HUES6 (cell line): ENCODE data around the gene TNS3.

Source experiments
- H3K27ac ChIP-seq: 2 replicates; pipeline ENCODE4 v1.7.0; 2013; ENCODE audit warnings: low read depth, mild to moderate bottlenecking, low read length, inconsistent platforms
- H3K27me3 ChIP-seq: 2 replicates; pipeline ENCODE4 v1.6.1; 2013; ENCODE audit warnings: low read length; ENCODE audit not compliant: control insufficient read depth, insufficient read depth
- H3K36me3 ChIP-seq: 2 replicates; pipeline ENCODE4 v1.6.1; 2013; ENCODE audit warnings: low read length; ENCODE audit not compliant: control insufficient read depth, insufficient read depth
- H3K4me1 ChIP-seq: 2 replicates; pipeline ENCODE4 v1.6.1; 2013; ENCODE audit warnings: low read length; ENCODE audit not compliant: control insufficient read depth, insufficient read depth
- H3K4me3 ChIP-seq: 2 replicates; pipeline ENCODE4 v1.5.1; 2013; ENCODE audit warnings: low read depth, low read length
- H3K9ac ChIP-seq: one replicate; pipeline ENCODE4 v1.6.1; 2013; ENCODE audit warnings: mild to moderate bottlenecking, low read length
- H3K9me3 ChIP-seq: 2 replicates; pipeline ENCODE4 v1.6.1; 2013; ENCODE audit warnings: low read depth, low read length; ENCODE audit not compliant: control insufficient read depth, insufficient read depth

TNS3 gene

DNA sequence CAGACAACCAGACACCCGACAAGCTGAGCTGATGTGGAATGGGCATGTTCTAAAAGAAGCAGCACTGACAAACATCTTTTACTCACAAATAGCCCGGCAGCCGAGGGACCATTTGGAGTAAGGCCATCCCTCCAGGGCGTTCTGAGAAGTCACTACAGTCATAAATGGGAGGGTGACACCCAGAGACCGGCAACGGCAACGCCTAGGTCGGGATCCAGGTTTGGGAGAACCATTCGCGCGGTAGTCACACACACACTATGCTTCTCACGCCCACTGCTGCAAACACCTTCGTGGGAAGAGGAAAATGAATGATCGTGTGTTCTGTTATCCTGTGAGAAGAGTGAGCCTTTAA is 9.8 kb downstream of the TNS3 start:
- Histone ChIP-seq H3K36me3 (0 out of 2 replicates have a peak, but pooled peaks cover 4% of the 10 kb centered on the region), H3K27ac (peak overlapping the region; percentile 26; the same call in 1 of the 2 replicates), H3K9me3 (no peaks in the 10 kb centered on the region), H3K4me3 (no peak overlapping the region), H3K4me1 (peaks cover 56% of the 10 kb centered on the region), H3K9ac (peak overlapping the region; percentile 23), H3K27me3 (no peaks in the 10 kb centered on the region)

DNA sequence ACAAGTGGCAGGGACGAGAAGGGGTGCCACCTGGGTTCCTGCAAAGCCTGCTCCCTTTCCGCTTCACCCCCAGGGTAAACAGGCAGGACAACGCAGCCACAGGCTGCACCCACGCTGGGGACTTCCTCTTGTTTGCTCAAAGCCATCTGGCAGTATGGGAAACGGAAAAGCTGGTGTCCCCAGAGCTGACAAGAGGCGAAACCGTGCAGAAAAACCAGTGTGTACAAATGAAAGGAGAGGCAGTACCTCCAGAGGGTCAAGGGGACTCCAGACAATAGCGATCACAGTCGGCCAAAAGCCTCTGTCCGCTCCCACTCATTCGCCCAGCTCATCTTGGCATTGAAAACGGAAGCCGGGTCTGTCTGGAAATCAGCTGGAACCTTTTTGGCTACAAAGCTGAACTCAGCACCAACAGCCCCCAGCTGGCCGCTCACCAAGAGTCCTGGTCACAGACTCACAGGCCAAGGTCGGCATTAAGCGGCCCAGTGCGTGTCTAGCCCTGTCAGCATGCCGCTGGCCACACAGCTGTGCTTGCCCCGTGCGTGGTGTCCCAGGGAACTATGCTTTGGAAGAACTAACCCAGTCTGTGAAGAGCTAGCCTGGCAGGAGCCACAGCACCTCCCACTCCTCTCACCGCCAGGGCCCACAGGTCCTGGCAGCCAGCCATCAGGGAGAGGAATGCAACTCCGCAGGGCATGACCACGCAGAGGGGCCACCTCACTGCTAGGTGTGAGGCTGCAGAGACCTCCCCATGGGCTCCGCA is 10.4 kb downstream of the TNS3 start:
- H3K9ac ChIP-seq: peak overlapping the region; percentile 23
- H3K36me3 ChIP-seq: 0 out of 2 replicates have a peak, but pooled peaks cover 4% of the 10 kb centered on the region
- H3K4me1 ChIP-seq: peaks cover 54% of the 10 kb centered on the region
- peak overlapping the region; percentile 26 for H3K27ac ChIP-seq
- H3K27me3 ChIP-seq: no peaks in the 10 kb centered on the region
- no peaks in the 10 kb centered on the region for H3K9me3 ChIP-seq
- H3K4me3 ChIP-seq: no peak overlapping the region

DNA sequence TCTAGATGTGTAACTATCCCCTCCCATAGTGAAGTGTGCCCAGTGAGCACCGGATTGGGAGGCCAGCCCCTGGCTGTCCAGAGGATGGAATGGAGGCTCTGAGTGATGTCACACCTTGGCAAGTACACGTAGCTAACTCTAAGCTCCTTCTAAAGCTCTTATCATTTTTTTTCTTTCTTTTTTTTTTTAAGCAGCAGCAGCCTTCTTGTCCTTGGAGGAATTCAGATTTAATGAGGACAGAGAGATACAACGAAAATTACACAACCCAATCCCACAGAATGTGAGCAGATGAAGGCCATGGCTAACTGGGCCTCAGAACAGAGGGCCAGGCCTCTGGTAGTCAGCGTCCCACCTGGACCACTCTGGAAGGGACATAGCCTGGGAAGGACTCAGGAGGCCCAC is 11.3 kb downstream of the TNS3 start:
- H3K9ac ChIP-seq: no peak overlapping the region
- H3K27ac ChIP-seq: no peak overlapping the region
- 0 out of 2 replicates have a peak, but pooled peaks cover 4% of the 10 kb centered on the region for H3K36me3 ChIP-seq
- H3K4me3 ChIP-seq: no peak overlapping the region
- no peaks in the 10 kb centered on the region for H3K27me3 ChIP-seq
- peaks cover 53% of the 10 kb centered on the region for H3K4me1 ChIP-seq
- no peaks in the 10 kb centered on the region for H3K9me3 ChIP-seq

DNA sequence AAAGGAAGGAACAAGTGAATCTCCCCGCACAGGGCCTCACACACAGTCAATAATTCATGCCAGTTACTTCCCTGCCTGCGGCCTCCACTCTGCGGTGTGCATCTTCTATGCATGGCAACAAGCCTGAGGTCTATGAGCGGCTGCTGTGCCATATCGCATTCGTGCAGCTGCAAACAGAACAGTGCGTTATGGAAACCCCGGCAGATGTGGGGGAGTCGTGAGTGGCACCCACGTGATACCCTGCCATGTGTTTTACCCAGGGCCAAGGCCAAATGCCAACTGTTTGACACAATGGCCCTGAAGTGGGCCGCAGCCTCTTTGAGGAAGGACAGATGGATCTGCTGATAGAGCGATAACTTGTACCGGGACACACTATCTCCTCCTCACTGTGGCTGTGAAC is 13.4 kb downstream of the TNS3 start:
- Histone ChIP-seq H3K27me3 (no peaks in the 10 kb centered on the region), H3K4me1 (peaks cover 41% of the 10 kb centered on the region), H3K36me3 (0 out of 2 replicates have a peak, but pooled peaks cover 4% of the 10 kb centered on the region), H3K27ac (no peak overlapping the region), H3K4me3 (no peak overlapping the region), H3K9me3 (no peaks in the 10 kb centered on the region), H3K9ac (no peak overlapping the region)

DNA sequence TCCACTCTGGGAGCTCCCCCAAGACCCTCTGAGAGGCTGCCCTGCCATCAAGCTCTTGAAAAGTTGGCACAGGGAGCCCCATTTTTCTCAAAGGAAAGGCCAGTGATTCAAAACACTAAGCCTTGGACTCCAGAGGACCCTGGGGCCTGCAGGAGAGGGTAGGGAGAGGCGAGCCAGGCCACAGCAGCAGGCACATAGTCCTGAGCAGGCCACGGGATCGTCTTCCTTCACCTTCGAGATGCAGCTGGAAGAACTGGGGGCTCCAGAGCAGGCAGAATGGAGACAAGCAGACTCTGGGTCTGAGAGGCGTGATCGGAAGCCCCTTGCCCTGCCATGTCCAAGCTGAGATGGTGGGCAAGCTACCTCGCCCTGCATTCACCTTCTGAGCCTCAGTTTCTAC is 13.9 kb downstream of the TNS3 start:
- H3K4me3 ChIP-seq: no peak overlapping the region
- no peak overlapping the region for H3K27ac ChIP-seq
- H3K9ac ChIP-seq: no peak overlapping the region
- 0 out of 2 replicates have a peak, but pooled peaks cover 4% of the 10 kb centered on the region for H3K36me3 ChIP-seq
- no peaks in the 10 kb centered on the region for H3K27me3 ChIP-seq
- H3K4me1 ChIP-seq: peaks cover 36% of the 10 kb centered on the region
- no peaks in the 10 kb centered on the region for H3K9me3 ChIP-seq

DNA sequence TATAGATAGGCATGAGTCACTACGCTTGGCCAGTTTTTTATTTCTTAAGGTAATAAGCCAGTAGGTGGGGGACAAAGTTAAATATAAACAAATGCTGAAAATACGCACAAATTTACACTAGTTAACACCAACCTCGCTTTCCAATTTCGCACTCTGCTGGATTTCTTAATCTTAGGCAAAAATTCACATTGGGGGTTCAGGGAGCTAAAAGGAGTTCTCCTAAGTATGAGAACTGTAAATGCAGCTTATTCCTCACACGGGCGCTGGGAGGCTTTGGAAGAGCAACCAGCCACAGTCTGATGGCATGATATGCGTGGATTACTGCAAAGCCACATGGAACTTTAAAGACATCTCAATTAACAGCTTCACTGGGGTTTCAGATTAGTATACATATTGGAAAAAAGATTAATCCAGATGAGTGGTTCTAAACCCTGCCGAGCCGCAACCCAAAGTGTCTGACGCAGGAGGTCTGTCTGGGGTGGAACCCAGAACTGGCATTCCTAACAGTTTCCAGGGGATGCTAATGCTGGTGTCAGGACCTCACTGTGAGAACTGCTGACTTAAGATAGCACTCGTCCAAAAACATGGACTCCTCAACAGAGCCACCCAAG is 16.2 kb downstream of the TNS3 start:
- Histone ChIP-seq H3K4me3 (no peak overlapping the region), H3K4me1 (peaks cover 14% of the 10 kb centered on the region), H3K36me3 (0 out of 2 replicates have a peak, but pooled peaks cover 3% of the 10 kb centered on the region), H3K9ac (no peak overlapping the region), H3K27ac (no peak overlapping the region), H3K27me3 (no peaks in the 10 kb centered on the region), H3K9me3 (no peaks in the 10 kb centered on the region; the same call in 1 of the 2 replicates)

DNA sequence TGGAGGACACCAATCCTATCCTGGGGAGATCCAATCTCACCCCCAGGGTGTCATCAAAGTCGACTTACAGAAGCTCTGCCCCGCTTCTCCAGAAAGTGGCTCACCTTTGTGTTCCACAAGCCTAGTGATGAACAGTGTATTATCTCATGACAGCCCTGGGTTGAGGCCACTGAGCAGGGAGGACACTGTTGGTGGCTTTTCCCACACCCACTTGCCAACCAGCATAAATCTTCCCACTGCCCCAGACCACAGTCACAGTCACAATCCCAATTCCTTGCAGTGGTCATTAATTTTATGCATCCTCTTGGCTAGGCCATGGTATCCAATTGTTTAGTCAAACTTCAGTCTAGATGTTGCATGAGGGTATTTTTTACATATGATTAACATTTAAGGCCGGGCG is 18.4 kb downstream of the TNS3 start:
- Histone ChIP-seq H3K27me3 (no peaks in the 10 kb centered on the region), H3K36me3 (0 out of 2 replicates have a peak, but pooled peaks cover 3% of the 10 kb centered on the region), H3K4me3 (no peak overlapping the region), H3K9me3 (no peaks in the 10 kb centered on the region; the same call in 1 of the 2 replicates), H3K27ac (no peak overlapping the region), H3K9ac (no peak overlapping the region), H3K4me1 (peaks cover 11% of the 10 kb centered on the region)

DNA sequence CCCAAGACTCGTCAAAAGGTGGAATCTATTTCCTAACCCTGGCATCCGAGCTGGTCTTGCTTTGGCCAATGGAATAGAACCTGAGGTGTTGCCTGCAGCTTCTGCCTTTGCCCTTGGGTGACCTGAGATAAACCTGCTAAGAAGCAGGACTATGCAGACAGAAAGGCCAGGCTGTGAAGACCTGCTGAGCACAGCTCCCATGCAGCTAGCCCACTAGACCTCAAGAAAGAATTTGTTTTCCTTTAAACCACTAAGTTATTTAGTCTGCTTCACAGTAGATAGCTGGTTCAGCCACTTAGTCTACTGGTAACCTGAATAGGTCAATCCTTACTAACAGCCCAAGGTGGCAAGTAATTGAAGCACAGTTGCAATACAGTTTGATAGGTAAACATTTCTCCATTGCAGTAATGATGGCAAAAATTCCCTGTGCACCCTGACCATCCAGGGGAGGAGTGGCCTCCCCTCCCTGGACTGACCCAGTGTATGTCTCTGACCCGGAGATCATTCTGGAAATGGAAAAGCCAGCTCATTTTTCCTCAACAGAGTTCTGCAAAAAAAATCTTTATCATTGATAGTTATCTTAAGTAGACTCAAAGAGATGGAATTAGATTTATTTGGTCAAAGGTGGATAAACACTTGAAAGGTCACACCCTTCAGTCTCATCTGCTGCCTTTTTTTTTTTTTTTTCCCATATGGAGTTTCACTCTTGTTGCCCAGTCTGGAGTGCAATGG is 20.0 kb downstream of the TNS3 start:
- no peak overlapping the region for H3K9ac ChIP-seq
- H3K9me3 ChIP-seq: no peaks in the 10 kb centered on the region; the same call in 1 of the 2 replicates
- H3K36me3 ChIP-seq: 0 out of 2 replicates have a peak, but pooled peaks cover 3% of the 10 kb centered on the region
- peaks cover 26% of the 10 kb centered on the region for H3K4me1 ChIP-seq
- no peak overlapping the region for H3K4me3 ChIP-seq
- H3K27me3 ChIP-seq: no peaks in the 10 kb centered on the region
- H3K27ac ChIP-seq: no peak overlapping the region

DNA sequence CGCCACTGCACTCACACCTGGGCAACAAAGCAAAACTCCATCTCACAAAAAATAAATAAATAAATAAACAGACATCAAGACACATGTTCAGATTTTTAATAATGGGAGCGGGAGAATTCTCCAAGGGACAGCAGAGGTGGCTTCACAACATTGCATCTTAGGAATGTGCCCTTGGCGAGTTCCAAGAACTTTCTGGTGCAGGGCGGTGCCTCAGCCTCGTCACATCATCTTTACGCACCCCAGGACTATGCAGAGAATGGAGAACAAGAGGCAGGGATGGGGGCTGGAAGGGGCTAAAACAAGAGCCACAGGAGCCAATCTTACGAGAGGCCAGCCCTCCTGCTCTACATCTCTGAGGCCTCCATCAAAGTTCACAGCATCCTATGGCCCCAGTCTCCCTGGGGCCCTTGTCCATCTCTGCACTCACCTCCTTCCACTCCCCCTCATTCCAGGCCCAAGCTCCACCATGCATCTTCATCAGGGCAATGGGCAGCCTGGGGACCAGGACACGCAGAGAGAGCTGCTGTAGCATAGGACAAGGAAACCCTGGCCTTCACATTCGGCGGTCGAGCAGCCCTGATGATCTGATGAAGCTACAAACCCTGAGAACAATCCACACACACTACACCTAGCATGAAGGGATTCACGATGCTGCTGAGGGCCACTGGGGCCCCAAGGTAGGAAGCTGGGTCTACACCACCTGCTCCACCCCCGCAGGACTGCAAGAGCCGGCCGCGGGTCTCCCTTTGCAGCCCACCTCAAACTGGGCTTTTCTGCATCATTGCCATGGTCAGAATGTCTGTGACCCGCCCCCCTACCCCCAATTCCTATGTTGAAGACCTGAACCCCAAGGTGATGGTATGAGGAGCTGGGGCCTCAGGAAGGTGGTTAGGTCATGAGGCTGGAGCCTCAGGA is 22.3 kb downstream of the TNS3 start:
- Histone ChIP-seq H3K9ac (no peak overlapping the region), H3K4me1 (peaks cover 20% of the 10 kb centered on the region), H3K36me3 (0 out of 2 replicates have a peak, but pooled peaks cover 5% of the 10 kb centered on the region), H3K4me3 (no peak overlapping the region), H3K9me3 (no peaks in the 10 kb centered on the region; the same call in 1 of the 2 replicates), H3K27me3 (no peaks in the 10 kb centered on the region), H3K27ac (no peak overlapping the region)
